ENCODE data around the gene CIART.

- TF ChIP-seq CTCF (IDR thresholded peaks at IDR 0.05; ENCODE audit: low read depth, low read length): no peak
- no peak for TF ChIP-seq EZH2phosphoT487 (IDR thresholded peaks at IDR 0.05; ENCODE audit: low read depth)
Measured at GRCh38 chr1:150311762-150312161, 29.4 kb downstream of the CIART start.

Measured in OCI-LY3 (cell line).